Stimulated activated naive CD4-positive, alpha-beta T cell treated with Interleukin-2 at 50 U/mL for 16 hours (primary cell): ENCODE results near the gene TACO1.

Source experiments
- DNase-seq: peaks from one replicate; lab custom pipeline; 2025; lab: John Stamatoyannopoulos, UW

The TACO1 gene

GRCh38 chr17:63601439-63602371, 1.0 kb downstream of the TACO1 start:
- DNase-seq = no peak

DNA sequence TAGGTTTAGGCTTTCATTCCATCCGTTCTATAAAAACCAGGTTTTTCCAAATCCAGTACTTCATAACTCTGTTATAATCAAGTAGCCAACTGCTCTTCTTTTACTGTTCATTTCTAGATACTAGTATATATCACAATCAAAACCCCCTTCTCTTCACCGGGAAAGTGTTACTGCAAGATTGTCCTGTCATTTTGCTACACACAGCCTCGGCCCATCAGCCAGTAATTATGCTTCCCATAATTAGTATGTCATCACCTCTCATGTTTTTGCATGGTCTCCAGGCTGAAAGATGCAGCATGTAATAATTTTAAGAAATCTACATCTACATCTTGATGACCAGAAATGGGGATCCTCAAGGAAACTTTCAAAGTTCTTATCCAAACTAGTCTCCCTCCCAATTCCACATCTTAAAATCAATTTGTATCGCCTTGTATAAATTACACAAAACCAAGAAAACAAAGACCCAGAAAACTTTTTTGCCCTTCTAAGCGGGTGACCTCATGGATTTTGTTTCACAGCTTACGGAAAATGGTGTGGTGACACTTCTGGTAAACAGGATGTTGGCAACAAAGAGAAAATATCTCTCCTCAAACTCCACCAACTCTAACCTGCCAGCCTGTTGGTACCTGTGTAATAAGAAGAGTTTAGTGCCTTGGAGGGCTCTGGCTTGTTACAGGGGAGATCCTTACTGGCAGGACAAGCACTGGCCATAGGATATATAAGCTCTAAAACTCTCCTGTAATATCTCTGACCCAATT, 9.3 kb downstream of the TACO1 start:
- DNase-seq = peak; percentile 4

DNA sequence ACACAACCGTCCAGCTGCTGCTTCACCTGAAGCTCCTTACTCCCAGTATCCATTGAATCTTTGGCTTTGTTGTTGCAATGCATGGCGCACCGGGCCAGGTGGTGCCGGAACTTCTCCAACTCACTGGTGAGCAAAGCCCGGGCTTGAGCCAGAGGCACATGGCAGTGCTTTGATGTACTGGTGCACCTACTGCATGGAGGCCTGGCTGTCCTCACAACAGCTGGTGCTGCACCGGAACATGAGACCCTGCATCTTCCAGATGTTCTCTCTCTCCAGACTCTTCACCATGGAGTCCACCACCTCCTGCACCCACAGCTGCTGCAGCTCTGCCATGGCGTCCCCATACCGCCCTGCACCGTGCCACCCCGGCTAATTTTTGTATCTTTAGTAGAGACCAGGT, 10.2 kb downstream of the TACO1 start:
- DNase-seq = no peak

DNA sequence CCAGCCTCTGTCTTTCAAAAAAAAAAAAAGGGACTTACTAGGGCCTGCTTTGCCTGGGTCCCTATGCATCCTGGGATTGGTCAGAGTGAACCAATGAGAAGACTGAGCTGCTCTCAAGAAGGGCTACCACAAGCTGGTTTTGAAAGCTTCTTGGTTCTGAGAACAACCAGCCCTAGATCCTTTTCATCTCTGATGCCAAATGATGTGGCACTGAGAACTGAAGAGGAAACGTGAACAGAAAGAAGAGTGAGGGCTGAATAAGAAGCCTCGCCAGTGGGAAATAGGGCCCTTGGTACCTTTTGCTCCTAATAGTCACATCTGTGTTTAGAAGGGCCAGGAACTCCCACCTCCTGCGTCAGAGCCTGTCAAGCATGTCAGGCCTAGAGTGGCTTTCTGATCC, 10.7 kb downstream of the TACO1 start:
- DNase-seq = peak; percentile 23

GRCh38 chr17:63613663-63614062, 13.0 kb downstream of the TACO1 start:
- DNase-seq = no peak

GRCh38 chr17:63621229-63621683, 20.6 kb downstream of the TACO1 start:
- no peak for DNase-seq

GRCh38 chr17:63621684-63622573, 21.2 kb downstream of the TACO1 start, which contains the start of gene MAP3K3:
Gene MAP3K3 (plus strand): TSS chr17:63622417. CDS start chr17:63622760, 343 bp downstream.
- DNase-seq = peak; percentile 98

- peak; percentile 63 for DNase-seq
Observed at GRCh38 chr17:63622574-63623390, 22.1 kb downstream of the TACO1 start.

GRCh38 chr17:63623786-63624530, 23.3 kb downstream of the TACO1 start:
- no peak for DNase-seq

GRCh38 chr17:63624531-63624880, 23.8 kb downstream of the TACO1 start:
- no peak for DNase-seq

GRCh38 chr17:63626551-63627180, 26.0 kb downstream of the TACO1 start:
- no peak for DNase-seq

DNA sequence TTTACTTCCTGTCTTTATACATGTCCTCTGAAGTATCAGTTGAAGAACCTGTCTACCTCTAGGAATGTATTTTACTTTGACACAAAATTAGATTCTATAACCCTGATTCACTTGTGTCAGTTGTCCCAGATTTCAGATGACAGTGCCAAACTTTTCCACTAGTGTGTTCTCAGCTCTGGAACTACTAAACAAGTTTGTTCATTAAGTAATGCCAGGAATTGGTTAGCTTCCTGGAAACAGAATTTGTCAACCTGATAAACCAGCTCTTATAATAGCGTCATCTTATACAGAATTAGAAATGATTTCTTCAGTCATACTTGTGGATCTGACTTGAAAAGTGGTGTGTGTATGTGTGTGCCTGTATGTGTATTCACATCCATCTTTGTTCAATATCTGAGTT, 28.9 kb downstream of the TACO1 start:
- DNase-seq = no peak

GRCh38 chr17:63631062-63631461, 30.4 kb downstream of the TACO1 start:
- no peak for DNase-seq

- no peak for DNase-seq
Observed at GRCh38 chr17:63631626-63632025, 30.9 kb downstream of the TACO1 start.

DNA sequence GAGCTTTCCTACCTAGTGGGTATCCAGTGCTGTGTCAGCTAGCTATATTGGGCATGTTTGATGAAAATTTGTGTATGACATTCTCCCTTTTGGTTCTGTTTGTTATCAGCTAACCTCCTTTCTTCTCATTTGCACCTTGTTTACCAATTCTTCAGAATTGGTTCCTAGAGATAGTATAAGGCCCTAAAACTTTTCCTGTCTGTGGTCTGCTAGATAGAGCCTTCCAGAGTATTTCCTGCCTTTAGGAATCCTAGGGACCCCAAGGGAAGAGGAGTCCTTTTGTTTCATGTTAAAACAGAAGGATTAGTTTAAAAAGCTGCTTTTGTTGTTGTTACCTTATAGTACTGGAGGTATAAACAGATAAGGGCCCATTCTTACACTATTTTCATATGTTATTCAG, 33.0 kb downstream of the TACO1 start:
- DNase-seq = no peak

GRCh38 chr17:63634163-63634562, 33.5 kb downstream of the TACO1 start:
- no peak for DNase-seq

- no peak for DNase-seq
Observed at GRCh38 chr17:63634816-63635215, 34.1 kb downstream of the TACO1 start.

GRCh38 chr17:63635290-63635689, 34.6 kb downstream of the TACO1 start:
- DNase-seq = no peak

GRCh38 chr17:63635787-63636186, 35.1 kb downstream of the TACO1 start:
- DNase-seq = no peak

GRCh38 chr17:63639125-63639524, 38.4 kb downstream of the TACO1 start:
- no peak for DNase-seq
